GM18873 (cell line): ENCODE data around the gene RESP18.
"Not testable (repeated sequence)": the region's sequence is repeated elsewhere in the genome, so short reads cannot be mapped to it uniquely, and the experiment has no call there.

Experiments
- ATAC-seq: cut with Tn5 transposase; IDR thresholded peaks from one replicate; pipeline ENCODE4 v1.9.1; 2021; ENCODE audit warnings: mild to moderate bottlenecking, moderate library complexity, moderate number of reproducible peaks; ENCODE audit not compliant: unreplicated experiment, low FRiP score

Gene RESP18

DNA sequence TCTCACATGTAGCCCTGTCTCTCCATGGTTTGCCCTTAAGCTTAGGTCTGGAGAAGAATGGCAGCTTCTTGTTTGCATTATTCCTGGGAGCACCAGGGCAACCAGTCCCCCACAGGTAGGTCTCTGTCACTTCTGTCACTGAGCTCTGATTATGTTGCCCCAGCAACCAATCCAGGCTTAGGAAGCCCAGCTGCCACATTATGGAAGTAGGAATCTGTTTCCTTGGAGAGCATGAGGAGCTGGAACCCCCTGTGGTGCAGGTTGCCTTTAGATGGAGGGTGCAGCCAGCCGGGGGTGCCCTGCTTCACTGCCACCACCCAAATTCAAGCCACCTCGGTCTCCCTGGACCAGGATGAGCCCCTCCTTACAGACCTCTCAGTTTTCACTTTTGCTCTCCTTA is 4.8 kb downstream of the RESP18 start:
- no peak for ATAC-seq

DNA sequence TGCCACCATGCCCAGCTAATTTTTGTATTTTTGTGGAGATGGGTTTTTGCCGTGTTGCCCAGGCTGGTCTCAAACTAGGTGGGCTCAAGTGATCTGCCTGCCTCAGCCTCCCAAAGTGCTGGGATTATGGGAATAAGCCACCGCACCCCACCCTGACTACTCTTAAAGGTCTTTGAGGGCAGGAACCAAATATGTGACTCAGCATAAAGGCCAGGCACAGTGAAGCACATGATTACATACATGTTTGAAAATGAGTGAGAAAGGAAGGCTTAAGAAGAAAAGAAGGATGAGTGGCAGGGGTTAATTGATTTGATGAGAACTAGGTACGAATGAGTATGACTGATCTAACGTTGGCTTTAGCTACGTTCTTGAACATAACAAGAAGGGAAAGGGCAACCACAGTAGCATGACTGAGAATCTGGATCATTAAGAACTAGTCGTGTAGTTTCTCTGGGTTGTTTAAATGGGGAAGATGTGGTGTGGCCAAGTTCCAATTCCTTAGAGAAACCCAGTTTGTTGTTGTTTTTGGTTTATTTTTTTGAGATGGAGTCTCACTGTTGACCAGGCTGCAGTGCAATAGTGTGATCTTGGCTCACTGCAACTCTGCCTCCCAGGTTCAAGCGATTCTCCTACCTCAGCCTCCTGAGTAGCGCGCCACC is 6.8 kb downstream of the RESP18 start:
- ATAC-seq, result no peak

DNA sequence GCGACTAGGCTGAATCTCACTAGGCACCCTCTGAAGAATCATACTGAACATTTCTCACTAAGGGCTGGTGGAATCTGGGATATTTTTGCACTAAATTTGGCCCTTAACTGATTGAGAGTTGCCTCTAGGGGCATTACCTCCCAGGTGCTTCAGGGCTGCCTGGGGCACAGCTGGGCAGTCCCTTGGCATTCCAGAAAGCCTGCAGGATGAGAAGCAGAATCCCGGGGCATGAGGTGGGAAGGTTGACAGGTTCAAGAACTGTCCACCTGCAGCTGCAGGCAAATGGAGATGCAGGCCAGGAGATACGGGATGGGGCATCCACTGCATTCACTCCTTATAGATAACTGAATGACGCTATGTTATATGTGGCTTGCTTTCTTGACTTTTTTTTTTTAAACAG is 7.4 kb downstream of the RESP18 start:
- ATAC-seq, result no peak

DNA sequence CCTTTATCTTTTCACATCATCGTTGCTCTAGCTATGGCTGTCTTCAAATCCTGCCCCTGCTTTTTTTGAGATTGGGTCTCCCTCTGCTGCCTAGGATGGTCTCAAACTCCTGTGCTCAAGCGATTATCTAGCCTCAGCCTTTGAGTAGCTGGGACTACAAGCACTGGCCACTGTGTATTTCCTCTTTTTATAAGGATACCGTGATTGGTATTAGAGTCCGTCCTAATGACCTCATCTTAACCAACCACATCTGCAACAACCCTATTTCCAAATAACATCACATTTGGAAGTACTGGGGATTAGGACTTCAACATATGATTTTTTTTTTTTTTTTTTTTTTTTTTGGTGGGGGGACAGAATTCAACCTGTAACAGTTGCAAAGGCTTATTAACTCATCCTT is 9.1 kb downstream of the RESP18 start:
- ATAC-seq, result no peak

DNA sequence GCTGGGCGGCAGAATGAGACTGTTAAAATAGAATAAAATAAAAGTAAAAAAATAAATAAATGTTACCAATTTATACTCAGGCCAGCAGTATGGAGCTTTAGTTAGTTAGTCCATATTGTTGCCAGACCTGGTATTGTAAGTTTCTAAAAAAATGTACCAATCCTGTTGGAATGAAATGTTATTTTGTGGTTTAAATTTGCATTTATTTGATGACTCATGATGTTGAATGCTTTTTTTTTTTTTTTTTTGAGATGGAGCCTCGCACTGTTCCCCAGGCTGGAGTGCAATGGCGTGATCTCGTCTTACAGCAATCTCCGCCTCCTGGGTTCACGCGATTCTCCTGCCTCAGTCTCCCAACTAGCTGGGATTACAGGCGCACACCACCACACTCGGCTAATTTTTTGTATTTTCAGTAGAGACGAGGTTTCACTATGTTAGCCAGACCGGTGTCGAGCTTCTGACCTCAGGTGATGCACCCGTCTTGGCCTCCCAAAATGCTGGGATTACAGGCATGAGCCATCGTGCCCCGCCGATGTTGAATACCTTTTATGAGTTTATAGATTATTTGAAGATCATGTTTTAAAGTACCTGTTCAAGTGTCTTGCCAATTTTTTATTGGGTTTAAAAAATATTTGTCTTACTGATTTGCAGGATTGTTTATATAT is 17.6 kb downstream of the RESP18 start:
- no peak for ATAC-seq

DNA sequence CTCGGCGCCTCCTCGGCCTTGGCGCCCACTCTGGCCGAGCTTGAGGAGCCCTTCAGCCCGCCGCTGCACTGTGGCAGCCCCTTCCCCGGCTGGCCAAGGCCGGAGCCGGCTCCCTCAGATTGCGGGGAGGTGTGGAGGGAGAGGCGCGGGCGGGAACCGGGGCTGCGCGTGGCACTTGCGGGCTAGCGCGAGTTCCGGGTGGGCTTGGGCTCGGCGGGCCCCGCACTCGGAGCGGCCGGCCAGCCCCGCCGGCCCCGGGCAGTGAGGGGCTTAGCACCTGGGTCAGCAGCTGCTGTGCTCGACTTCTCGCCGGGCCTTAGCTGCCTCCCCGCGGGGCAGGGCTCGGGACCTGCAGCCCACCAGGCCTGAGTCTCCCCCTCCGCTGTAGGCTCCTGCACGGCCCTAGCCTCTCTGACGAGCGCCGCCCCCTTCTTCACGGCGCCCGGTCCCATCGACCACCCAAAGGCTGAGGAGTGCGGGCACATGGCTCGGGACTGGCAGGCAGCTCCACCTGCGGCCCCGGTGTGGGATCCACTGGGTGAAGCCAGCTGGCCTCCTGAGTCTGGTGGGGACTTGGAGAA is 19.8 kb downstream of the RESP18 start:
- ATAC-seq, result not testable (repeated sequence)

DNA sequence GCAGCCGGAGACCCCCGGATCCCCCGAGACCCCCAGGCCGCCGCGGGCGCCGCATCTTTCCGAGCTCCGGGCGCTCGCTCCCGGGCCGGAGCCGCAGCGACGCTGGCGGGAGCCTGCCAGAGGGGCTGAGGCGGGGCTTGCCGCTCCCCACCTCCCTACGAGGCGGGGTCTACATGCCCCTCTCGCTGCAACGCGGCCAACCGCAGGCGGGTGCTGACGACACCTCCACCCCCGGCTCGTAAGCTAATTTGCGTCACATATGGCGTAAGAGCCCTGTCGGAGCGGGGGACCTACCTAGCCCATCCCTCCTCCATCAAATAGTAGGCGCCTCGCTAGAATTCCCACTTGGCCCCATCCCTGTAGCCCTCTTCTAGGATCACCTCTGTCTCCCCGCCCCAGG is 23.3 kb downstream of the RESP18 start, which contains the start of gene PTPRN:
PTPRN (minus strand) TSS at position 124 of the 400 bp plus-strand sequence; CDS start at position 55, 69 bp downstream.
- ATAC-seq, result no peak

DNA sequence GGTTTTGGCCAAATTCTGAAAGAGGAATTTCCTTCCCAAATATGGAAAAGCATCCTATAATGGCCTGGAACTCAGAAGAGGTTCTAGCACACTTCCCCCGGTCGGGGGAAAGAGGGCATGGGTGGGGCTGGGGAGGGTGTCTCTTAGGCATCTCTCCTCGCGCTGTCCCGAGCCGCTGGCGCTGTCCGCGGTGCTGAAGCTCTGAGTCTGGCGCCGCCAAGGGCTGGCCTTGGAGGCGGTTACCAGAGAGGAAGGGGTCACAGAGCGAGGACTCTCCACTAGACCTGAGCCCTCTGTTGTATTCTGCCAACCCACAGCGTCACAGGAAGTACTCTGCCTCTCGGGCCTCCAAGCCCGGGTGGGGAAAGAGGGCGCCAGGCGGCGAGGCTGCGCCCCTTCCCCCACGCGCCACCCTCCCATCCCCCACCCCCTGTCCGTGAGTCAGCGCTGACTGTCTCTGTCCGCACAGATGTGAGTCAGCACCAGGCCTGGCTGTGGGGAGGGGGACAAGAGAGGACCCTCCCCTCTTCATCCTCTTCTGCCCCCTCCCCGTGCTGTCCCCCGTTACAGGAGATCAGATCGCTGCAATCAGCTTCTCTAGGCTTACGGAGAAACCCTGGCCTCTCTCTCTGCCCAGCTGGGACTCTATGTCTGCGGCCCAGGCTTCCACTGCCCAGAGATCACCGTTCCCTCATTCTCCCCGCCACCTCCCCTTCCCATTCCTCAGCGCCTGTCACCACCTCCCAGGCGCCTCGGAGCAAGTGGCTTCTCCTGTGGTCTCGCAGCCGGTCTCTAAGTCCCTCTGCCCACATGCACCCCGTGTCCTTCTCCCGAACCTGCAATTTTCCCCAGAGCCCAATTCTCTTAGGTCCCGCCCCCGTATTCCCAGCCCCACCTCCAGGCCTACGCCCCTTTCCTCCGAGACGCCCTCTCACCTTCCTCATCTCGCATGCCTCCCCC is 24.1 kb downstream of the RESP18 start:
- no peak for ATAC-seq

DNA sequence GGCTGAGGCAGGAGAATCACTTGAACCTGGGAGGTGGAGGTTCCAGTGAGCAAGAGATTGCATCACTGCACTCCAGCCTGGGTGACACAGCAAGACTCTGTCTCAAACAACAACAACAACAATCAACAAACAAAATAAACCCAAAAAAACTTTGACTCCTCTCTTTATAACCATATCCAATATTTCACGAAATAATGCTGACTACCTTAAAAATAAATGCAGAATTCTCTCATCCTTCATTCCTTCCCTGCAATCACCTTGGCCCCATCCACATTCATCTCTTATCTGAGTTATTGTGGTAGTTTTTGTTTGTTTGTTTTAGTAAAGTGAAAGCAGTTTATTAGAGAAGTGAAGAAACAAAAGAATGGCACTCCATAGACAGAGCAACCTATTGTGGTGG is 26.5 kb downstream of the RESP18 start:
- ATAC-seq, result no peak

DNA sequence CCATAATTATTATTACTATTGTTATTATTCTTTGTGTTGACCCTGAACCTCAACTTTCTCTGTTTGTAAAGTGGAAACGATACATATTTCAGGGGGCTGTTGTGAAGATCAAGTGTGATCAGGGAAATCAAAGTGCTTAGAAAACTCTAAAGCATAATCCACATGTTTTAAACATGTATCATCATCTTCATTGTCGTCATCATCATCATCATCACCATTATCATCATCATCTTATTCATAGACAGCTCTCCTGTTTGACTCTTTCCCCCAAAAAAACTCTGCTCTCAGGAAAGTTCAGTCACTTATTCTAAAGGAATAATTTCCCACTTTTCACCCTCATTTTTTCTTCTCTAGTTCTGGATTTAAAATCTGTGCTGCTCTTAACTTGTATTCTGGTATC is 28.3 kb downstream of the RESP18 start:
- no peak for ATAC-seq

DNA sequence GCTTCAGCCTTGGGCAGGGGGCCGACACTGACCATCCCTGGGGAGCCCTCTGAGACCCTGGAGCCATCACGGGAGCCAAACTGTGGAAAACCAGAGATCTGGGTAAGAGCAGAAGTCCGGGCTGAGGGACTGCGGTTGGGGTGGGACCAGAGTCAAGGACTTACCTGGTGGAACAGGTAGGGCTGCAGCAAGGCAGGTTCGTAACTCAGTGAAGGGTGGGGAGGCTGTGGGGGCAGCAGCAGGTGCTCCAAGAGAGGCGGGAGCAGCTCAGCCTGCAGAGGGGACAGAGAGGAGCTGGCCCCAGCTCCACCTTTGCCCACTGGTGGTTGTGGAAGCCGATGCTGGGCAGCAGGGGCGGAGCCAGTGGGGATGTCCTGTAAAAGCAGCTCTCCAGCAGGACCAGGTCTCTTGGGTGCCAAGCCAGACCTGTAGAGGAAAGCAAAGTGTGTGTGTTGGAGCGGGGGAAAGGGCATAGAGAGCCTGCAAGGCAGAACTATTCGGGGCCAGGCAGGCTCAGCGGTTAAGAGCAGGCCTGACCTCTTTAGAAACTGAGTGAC is 30.1 kb downstream of the RESP18 start:
- no peak for ATAC-seq

DNA sequence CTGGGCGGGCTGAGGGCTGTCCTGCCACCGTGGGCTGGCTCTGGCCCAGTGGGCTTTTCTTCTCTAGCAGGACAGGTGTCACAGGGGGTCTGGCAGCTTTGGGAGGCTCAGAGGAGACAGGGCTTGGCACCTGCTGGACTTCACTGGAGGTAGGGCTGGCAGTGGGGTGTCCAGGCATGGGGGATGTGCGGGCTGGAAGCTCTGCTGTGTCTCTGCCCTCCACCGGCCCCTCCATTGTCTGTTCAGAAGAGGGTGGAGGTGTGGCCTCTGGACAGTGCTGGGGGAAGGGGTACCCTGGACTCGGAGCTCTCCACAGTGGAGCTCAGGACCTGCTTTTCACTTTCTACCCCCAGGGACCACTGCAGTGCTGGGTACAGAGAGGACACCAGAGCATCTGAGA is 32.5 kb downstream of the RESP18 start:
- ATAC-seq, result no peak

DNA sequence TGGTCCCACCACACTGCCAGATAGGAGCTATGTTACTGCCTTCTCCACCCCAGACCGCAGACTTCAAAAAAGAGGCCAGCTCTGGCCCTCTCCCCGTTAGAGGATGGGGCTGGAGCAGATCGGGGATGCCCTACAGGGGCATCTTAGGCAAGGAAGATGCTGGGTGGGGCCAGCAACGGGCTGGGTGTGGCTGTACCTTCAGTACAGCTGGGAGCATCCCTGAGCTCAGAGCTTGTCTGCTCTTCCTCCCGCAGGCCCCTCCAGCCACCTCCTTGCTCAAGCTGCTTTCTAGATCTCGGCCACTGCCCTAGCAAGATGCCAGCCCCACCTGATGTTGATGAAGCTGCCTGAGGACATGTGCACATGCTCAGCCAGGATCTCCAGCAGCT is 33.2 kb downstream of the RESP18 start:
- no peak for ATAC-seq

DNA sequence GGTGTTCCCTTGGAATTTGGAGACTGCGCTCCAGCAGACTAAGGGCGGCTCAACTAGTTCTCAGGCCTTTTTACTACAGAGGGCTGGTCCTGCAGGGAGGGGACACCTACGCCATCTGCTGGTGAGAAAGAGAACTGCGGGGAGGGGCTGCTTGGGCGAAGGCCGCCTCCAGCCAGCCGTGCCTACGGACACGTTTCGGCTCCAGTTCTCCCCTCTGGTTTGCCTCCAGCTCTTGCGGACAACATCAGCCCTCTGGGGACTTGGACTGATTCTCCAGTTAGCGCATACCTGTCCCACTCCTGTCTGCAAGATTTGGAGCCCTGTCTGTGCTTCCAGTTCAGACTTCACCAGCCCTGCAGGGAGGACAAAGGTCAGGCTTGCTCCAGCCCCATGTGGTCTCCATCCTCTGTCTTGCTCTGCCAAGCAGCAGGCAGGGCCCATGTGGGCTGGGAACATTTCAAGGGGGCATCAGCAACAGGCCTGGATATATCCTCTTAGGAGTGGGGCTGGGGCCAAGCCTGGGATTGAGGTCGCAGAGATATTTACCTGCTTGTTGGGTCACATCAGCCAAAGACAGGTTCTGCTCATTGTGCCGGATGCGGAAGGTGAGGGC is 33.7 kb downstream of the RESP18 start:
- no peak for ATAC-seq

DNA sequence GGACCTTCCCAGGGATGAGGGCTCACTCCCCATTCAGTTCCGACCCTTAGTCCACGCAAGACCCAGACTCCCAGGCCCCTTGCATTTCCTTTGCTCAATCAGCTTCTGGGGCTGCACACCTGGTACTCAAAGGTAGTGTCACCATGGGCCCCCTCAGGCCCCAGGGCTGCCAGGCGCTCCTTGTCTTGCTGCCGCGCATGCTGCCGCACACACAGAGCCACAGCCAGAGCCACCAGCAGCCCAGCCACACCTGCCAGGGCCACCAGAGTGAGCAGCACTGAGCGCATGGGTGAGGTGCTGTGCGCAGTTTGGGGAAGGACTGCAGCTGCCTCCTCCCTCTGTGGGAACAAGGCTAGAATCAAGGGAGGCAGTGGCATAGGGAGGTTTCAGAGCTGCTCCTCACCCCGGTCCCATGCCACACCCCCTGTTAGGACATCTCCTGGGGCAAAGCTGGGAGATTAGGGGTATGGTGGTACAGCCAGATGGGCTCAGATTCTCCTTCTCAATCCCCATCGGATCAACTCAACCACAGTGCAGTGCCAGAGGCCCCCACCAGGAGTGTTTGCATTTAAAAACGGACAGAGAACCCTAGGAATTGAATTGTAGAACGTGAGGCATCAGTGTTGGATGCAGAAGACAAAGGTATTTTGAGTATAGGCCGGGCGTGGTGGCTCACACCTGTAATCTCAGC is 34.6 kb downstream of the RESP18 start:
- no peak for ATAC-seq

DNA sequence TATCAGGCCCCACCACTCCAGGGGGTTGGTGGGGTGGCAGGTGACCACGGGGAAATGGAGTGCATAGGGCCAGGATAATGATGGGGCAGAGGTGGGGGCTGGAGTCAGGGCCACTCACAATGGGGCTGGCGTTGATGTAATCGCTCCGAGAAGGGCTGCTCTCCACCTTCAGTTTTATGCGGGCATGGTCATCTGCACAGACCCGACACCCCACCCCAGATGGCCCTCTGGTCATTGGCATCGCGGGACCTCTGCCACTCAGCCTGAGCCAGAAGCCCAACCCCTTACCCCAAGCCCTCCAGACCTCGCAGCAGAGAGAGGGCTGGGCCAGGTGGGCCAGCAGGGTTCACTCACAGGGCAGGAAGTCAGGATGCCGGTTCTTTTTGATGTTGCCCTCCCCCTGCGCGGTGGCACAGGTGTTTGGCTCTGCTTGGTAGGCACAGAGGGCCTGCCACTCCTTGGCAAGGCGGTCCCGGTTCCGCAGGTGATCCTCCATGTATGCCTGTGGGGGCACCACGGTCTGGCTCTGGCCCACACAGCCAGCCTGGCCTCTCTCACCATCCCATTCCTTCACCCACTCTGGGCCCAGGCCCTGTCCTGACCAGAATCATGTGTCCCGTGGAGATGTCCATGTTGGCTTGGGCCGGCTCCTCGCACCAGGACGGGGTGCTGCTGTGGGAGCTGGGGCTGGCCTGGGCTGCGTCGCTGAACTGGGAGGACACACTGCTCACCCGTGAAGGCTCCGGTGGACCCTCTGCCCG is 35.7 kb downstream of the RESP18 start:
- no peak for ATAC-seq

DNA sequence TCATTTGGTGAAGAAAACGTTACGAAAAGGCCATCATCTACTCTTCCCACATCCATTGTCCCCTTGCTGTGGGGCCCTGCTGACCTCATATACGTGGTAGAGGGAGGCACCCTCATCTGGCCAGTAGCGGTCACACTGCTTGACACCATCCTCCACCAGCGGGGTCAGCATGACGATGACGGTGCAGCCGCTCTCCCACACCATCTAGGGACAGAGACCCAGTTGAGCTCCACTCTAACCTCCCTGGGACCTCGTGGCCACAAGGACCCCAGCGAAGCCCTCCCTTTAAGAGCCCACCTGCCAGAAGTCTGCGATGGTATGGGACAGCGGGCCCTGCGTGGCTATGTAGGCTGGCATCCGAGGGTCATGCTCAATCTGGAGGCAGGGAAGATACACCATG is 36.4 kb downstream of the RESP18 start:
- ATAC-seq, result no peak

DNA sequence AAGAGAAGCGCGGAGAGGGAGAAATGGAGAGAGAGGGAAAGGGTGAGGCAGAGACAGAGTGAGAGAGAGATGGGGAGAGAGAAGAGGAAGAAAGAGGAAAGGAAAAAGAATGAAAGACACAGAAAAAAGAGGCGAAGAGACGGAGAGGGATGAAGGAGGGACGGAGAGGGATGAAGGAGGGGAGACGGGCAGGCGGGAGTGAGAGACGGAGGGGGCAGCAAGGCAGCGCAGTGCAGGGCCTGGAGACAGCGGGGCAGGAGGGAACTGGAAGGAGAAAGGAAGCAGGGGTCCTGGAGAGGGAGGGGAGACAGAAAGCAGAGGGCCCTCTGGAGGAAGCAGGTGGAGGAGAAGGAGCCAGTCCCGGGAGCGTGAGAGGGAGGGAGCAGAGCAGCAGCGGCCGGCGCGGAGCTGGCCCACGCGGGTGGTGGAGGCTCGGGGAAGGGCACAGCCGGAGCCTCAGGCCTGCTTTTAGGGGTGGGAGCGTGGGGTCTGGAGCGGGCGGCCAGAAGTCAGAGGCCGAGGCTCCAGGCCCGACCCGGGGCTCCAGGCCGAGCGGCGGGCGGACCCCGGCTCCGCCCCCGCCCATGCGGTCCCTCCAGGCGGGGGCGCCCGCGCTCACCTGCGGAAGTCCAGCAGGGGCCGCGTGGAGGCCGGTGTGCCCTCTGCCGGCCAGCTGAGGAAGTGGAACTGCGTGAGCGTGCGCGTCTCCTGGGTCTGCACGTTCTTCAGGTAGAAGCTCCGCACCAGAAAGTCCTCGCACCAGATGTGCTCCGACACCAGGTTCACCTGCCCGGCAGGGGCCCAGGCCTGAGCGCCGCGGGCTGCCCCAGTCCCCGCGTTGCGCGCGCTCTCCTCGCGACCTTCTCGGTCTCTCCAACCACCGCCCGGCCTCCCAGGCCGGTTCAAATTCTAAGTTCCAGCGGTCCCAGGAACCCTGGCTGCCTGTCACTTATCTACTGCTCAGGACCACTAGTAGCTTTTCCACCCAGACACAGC is 37.9 kb downstream of the RESP18 start:
- ATAC-seq, result peak; percentile 82
